ENCODE results near the gene LDB3. TPM values are rescaled to one million over a fixed set of nuclear protein-coding genes. Genes with fewer than 3 reads are reported as not detected.

The LDB3 gene
- total and polyA plus RNA-seq, 2 of the 4 experiments (the other 2 are of a cell fraction), result 0.36 to 2.6 TPM

DNA sequence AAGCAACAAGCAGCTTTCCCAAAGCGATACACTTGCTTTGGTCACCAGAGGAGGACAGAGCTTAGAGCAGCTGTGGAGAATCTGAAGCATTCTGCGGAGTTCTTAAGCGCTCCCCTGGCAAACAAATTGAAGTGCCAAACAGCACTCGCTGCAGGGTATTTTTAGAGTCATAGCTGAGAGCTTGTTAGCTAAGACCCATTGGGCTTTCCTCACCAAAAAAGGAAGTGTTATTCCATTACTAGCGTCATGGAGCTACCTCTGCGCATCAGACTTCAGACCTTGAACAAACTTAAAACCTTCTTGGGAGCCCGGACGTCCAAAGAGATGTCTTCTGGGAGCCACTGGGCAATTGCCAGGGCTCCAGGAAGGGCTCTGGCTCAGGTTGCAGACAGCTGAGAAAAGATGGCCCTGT lies 65.0 kb downstream of the LDB3 start:
- TF ChIP-seq CEBPB (IDR thresholded peaks at IDR 0.05; ENCODE audit: low read depth, low read length) (no peak), POLR2A (IDR thresholded peaks at IDR 0.05; ENCODE audit: low read depth, low read length) (no peak), MAZ (IDR thresholded peaks at IDR 0.05; ENCODE audit: borderline replicate concordance, low read depth, low read length) (no peak), RFX5 (IDR thresholded peaks at IDR 0.05; ENCODE audit: low read depth, low read length) (no peak), NFE2L2 (IDR thresholded peaks at IDR 0.05; ENCODE audit: low read depth, low read length) (no peak), BHLHE40 (IDR thresholded peaks at IDR 0.05; ENCODE audit: low read depth, low read length) (no peak), CHD1 (IDR thresholded peaks at IDR 0.05; ENCODE audit: low read depth, low read length) (no peak), MXI1 (IDR thresholded peaks at IDR 0.05; ENCODE audit: borderline replicate concordance, low read depth, low read length) (no peak), MAFK (IDR thresholded peaks at IDR 0.05; ENCODE audit: low read depth, low read length) (no peak), SMC3 (IDR thresholded peaks at IDR 0.05; ENCODE audit: low read depth, low read length) (no peak), RCOR1 (IDR thresholded peaks at IDR 0.05; ENCODE audit: insufficient replicate concordance, low read length) (no peak), FOS (IDR thresholded peaks at IDR 0.05; ENCODE audit: low read depth, low read length) (no peak), RAD21 (IDR thresholded peaks at IDR 0.05; ENCODE audit: low read length) (no peak)
- TF ChIP-seq, protein P1, sequence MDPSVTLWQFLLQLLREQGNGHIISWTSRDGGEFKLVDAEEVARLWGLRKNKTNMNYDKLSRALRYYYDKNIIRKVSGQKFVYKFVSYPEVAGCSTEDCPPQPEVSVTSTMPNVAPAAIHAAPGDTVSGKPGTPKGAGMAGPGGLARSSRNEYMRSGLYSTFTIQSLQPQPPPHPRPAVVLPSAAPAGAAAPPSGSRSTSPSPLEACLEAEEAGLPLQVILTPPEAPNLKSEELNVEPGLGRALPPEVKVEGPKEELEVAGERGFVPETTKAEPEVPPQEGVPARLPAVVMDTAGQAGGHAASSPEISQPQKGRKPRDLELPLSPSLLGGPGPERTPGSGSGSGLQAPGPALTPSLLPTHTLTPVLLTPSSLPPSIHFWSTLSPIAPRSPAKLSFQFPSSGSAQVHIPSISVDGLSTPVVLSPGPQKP (IDR thresholded peaks at IDR 0.05; ENCODE audit: borderline replicate concordance, low read depth, low read length), result no peak
- TF ChIP-seq, protein P2, sequence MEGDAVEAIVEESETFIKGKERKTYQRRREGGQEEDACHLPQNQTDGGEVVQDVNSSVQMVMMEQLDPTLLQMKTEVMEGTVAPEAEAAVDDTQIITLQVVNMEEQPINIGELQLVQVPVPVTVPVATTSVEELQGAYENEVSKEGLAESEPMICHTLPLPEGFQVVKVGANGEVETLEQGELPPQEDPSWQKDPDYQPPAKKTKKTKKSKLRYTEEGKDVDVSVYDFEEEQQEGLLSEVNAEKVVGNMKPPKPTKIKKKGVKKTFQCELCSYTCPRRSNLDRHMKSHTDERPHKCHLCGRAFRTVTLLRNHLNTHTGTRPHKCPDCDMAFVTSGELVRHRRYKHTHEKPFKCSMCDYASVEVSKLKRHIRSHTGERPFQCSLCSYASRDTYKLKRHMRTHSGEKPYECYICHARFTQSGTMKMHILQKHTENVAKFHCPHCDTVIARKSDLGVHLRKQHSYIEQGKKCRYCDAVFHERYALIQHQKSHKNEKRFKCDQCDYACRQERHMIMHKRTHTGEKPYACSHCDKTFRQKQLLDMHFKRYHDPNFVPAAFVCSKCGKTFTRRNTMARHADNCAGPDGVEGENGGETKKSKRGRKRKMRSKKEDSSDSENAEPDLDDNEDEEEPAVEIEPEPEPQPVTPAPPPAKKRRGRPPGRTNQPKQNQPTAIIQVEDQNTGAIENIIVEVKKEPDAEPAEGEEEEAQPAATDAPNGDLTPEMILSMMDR (conservative IDR thresholded peaks at IDR 0.05; ENCODE audit: low read depth, low read length), result no peak
- TF ChIP-seq, protein P3, sequence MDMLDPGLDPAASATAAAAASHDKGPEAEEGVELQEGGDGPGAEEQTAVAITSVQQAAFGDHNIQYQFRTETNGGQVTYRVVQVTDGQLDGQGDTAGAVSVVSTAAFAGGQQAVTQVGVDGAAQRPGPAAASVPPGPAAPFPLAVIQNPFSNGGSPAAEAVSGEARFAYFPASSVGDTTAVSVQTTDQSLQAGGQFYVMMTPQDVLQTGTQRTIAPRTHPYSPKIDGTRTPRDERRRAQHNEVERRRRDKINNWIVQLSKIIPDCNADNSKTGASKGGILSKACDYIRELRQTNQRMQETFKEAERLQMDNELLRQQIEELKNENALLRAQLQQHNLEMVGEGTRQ (IDR thresholded peaks at IDR 0.05; ENCODE audit: low read depth, low read length), result no peak
- H2AK9ac ChIP-seq (replicated peaks; ENCODE audit: low read depth, low read length, poor library complexity), result no peak overlapping the region
- no peak overlapping the region for H3K4me2 ChIP-seq (ENCODE audit: low read depth, low read length)
- H2BK20ac ChIP-seq (ENCODE audit: low read depth, low read length), result no peak overlapping the region
- H2BK120ac ChIP-seq (ENCODE audit: low read depth, low read length), result no peak overlapping the region
- H3K14ac ChIP-seq (replicated peaks; ENCODE audit: low read depth, low read length), result no peak overlapping the region
- no peak overlapping the region for H4K8ac ChIP-seq (ENCODE audit: low read depth in 2 of 2, low read length in 2 of 2)
- in situ Hi-C loops (cut with MboI; ENCODE audit: low sequenced_read_pairs) (no loop called here), intact Hi-C loops (cut with micrococcal nuclease) (no loop called here), dilution Hi-C loops (cut with HindIII; ENCODE audit: low sequenced_read_pairs, unreplicated experiment) (no loop called here)
- no peak overlapping the region for H2AK5ac ChIP-seq (ENCODE audit: low read depth, low read length)
- H2AFZ ChIP-seq (replicated peaks; ENCODE audit: low read length, poor library complexity), result no peak overlapping the region
- H2BK5ac ChIP-seq (ENCODE audit: low read depth, low read length, poor library complexity, severe bottlenecking), result no peak overlapping the region
- no peak overlapping the region for H3K27ac ChIP-seq (ENCODE audit: insufficient read depth, low read length)
- no peak overlapping the region for H3K4me3 ChIP-seq (ENCODE audit: insufficient read depth, low read depth, low read length)
- no peaks in the 10 kb centered on the region for H3K27me3 ChIP-seq (ENCODE audit: control insufficient read depth, insufficient read depth, low read length)
- no peak overlapping the region for H2BK15ac ChIP-seq (ENCODE audit: low read depth, low read length)
- H3K9ac ChIP-seq (ENCODE audit: low read depth, low read length), result no peak overlapping the region
- no peaks in the 10 kb centered on the region; the same call in 1 of the 2 replicates for H3K4me1 ChIP-seq (ENCODE audit: control insufficient read depth, insufficient read depth, low read length)
- H4K91ac ChIP-seq (ENCODE audit: insufficient read depth, low read depth, low read length), result no peak overlapping the region
- POLR2A ChIA-PET (ENCODE audit: unreplicated experiment), result no interaction called here
- no peak overlapping the region for H4K5ac ChIP-seq (ENCODE audit: low read depth, low read length)
- no peak overlapping the region for H3K23ac ChIP-seq (ENCODE audit: low read depth, low read length)
- H3K18ac ChIP-seq (ENCODE audit: low read depth, low read length), result no peak overlapping the region
- DNase-seq, result peak; percentile 8
- H3K79me1 ChIP-seq (ENCODE audit: low read depth in 1 of 2, low read length in 2 of 2), result no peaks in the 10 kb centered on the region
- ATAC-seq (ENCODE audit: low read depth), result no peak
- WGBS, 2 experiments (ENCODE audit: extremely low coverage in 2 of 2, insufficient read length in 1 of 2), result 74% methylated on average over 4 of the region's 8 CpGs; no CpG with 5 or more reads in 1 of the 2 experiments
- no peak overlapping the region for H3K4ac ChIP-seq (ENCODE audit: low read depth, low read length)
- CTCF ChIA-PET, result interaction anchor here (1.3 kb wide), 1 partner anchor 20 kb away, joined by 3 read pairs; no protein-coding TSS in a partner anchor
- no peaks in the 10 kb centered on the region for H3K36me3 ChIP-seq (ENCODE audit: control insufficient read depth, insufficient read depth, low read length)
- BruUV-seq (replicated peaks), result no TSS peak
- no peaks in the 10 kb centered on the region for H3K9me3 ChIP-seq (ENCODE audit: control insufficient read depth, insufficient read depth, low read length)
- H3K9me1 ChIP-seq (ENCODE audit: insufficient read depth, low read length), result peaks cover 7% of the 10 kb centered on the region; the same call in 1 of the 2 replicates
- no peaks in the 10 kb centered on the region for H4K20me1 ChIP-seq (ENCODE audit: insufficient read depth, low read length)
- no peak overlapping the region for H3K56ac ChIP-seq (ENCODE audit: extremely low read depth, insufficient read depth, low read length)

Measured in IMR-90 (cell line).